Adipocyte (in vitro differentiated cells): ENCODE data around the gene RPS6KC1.
"Not testable (repeated sequence)": the region's sequence is repeated elsewhere in the genome, so short reads cannot be mapped to it uniquely, and the experiment has no call there.

Experiments used
- DNase-seq: peaks from one replicate; pipeline ENCODE4 v3.0.0-alpha.2; 2015; ENCODE audit warnings: low read depth
- H3K27me3 ChIP-seq: replicated peaks from 2 replicates; pipeline ENCODE4 v1.7.0; 2013; ENCODE audit warnings: mild to moderate bottlenecking, low read length, moderate library complexity; ENCODE audit not compliant: control insufficient read depth, insufficient read depth
- H3K36me3 ChIP-seq: 2 replicates; pipeline ENCODE4 v1.7.0; 2013; ENCODE audit warnings: low read length, mild to moderate bottlenecking, moderate library complexity; ENCODE audit not compliant: control insufficient read depth, insufficient read depth, severe bottlenecking
- H3K4me1 ChIP-seq: 2 replicates; pipeline ENCODE4 v1.7.0; 2013; ENCODE audit warnings: mild to moderate bottlenecking, low read length, moderate library complexity; ENCODE audit not compliant: control insufficient read depth, insufficient read depth
- H3K4me3 ChIP-seq: 2 replicates; pipeline ENCODE4 v1.7.0; 2013; ENCODE audit warnings: mild to moderate bottlenecking, low read length, moderate library complexity
- H3K9ac ChIP-seq: 2 replicates; pipeline ENCODE4 v1.7.0; 2013; ENCODE audit warnings: mild to moderate bottlenecking, low read length, moderate library complexity
- H3K9me3 ChIP-seq: 2 replicates; pipeline ENCODE4 v1.7.0; 2013; ENCODE audit warnings: mild to moderate bottlenecking, low read length, moderate library complexity; ENCODE audit not compliant: control insufficient read depth

The RPS6KC1 gene

DNA sequence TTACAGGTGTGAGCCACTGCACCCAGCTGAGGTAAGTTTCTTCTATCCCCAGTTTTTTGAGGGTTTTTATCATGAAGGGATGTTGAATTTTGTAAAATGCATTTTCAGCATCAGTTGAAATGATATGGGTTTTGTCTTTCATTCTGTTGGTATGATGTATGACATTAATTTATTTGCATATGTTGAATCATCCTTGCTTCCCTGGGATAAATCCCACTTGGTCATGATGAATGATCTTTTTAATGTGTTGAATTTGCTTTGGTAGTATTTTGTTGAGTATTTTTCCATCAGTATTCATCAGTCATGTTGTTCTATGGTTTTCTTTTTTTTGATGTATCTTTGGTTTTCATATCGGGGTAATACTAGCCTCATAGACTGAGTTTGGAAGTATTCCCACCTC is 141.0 kb downstream of the RPS6KC1 start:
- Histone ChIP-seq H3K27me3 (no peaks in the 10 kb centered on the region), H3K9ac (no peak overlapping the region), H3K36me3 (no peaks in the 10 kb centered on the region), H3K4me3 (no peak overlapping the region), H3K4me1 (no peaks in the 10 kb centered on the region), H3K9me3 (peaks cover 4% of the 10 kb centered on the region)
- no peak for DNase-seq

DNA sequence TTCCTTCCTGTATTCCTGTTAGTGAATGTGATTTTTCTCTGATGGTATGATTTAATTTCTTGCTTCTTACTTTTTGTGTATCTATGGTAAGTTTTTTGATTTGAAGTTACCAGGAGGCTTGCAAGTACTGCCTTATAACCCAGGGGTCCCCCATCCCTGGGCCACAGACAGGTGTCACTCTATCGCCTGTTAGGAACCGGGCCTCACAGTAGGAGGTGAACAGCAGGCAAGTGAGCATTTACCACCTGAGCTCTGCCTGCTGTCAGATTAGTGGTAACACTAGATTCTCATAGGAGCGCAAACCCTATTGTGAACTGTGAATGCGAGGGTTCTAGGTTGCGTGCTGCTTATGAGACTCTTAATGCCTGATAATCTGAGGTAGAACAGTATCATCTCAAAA is 143.3 kb downstream of the RPS6KC1 start:
- Histone ChIP-seq H3K4me1 (no peaks in the 10 kb centered on the region), H3K9me3 (peaks cover 19% of the 10 kb centered on the region), H3K4me3 (no peak overlapping the region), H3K9ac (no peak overlapping the region), H3K27me3 (no peaks in the 10 kb centered on the region), H3K36me3 (peaks cover 7% of the 10 kb centered on the region)
- no peak for DNase-seq

DNA sequence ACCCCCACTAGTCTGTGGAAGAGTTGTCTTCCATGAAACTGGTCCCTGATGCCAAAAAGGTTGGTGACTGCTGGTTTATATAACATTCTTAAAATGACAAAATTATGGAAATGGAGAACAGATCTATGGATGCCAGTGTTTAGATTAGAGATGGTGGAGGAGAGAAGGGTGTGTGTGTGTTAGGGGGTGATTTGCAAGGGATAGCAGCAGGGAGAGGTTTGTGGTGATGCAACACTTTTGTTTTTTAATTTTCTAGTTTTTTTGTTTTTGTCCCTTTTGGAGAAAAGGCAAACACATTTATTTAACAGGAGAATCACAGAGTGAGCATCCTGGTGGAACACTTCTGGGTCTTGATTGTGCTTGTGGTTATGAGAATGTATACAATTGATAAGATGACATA is 143.8 kb downstream of the RPS6KC1 start:
- Histone ChIP-seq H3K9me3 (peaks cover 19% of the 10 kb centered on the region), H3K9ac (no peak overlapping the region), H3K36me3 (peaks cover 12% of the 10 kb centered on the region), H3K4me1 (no peaks in the 10 kb centered on the region), H3K4me3 (no peak overlapping the region), H3K27me3 (no peaks in the 10 kb centered on the region)
- DNase-seq = no peak

DNA sequence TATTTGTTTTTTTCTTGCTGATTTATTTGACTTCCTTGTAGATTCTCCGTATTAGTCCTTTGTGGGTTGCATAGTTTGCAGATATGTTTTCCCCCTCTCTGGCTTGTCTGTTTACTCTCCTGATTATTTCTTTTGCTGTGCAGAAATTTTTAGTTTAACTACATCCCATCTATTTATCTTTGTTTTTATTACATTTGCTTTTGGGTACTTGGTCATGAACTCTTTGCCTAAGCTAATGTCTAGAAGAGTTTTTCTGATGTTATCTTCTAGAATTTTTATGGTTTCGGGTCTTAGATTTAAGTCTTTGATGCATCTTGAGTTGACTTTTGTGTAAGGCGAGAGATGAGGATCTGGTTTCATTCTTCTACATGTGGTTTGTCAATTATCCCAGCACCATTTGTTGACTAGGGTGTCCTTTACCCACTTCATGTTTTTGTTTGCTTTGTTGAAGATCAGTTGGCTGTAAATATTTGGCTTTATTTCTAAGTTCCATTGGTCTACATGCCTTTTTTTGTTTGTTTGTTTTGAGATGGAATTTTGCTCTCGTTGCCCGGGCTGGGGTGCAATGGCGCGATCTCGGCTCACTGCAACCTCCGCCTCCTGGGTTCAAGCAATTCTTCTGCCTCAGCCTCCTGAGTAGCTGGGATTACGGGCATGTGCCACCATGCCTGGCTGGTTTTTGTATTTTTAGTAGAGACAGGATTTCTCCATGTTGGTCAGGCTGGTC is 145.4 kb downstream of the RPS6KC1 start:
- Histone ChIP-seq H3K36me3 (peaks cover 12% of the 10 kb centered on the region), H3K9me3 (peaks cover 19% of the 10 kb centered on the region)
- H3K4me3 ChIP-seq, H3K9ac ChIP-seq, H3K4me1 ChIP-seq, H3K27me3 ChIP-seq, DNase-seq: not testable (repeated sequence)

DNA sequence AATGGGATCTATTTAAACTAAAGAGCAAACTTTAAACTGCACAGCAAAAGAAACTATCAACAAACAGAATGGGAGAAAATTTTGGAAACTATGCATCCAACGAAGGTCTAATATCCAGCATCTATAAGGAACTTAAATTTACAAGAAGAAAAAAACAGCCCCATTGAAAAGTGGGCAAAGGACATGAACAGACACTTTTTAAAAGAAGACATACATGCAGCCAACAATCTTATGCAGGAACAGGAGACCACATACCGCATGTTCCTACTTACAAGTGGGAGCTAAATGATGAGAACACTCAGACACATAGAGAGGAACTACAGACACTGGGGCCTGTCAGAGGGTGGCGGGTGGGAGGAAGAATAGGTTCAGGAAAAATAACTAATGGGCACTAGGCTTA is 149.6 kb downstream of the RPS6KC1 start:
- Histone ChIP-seq H3K9me3 (peaks cover 19% of the 10 kb centered on the region), H3K4me3 (no peak overlapping the region)

DNA sequence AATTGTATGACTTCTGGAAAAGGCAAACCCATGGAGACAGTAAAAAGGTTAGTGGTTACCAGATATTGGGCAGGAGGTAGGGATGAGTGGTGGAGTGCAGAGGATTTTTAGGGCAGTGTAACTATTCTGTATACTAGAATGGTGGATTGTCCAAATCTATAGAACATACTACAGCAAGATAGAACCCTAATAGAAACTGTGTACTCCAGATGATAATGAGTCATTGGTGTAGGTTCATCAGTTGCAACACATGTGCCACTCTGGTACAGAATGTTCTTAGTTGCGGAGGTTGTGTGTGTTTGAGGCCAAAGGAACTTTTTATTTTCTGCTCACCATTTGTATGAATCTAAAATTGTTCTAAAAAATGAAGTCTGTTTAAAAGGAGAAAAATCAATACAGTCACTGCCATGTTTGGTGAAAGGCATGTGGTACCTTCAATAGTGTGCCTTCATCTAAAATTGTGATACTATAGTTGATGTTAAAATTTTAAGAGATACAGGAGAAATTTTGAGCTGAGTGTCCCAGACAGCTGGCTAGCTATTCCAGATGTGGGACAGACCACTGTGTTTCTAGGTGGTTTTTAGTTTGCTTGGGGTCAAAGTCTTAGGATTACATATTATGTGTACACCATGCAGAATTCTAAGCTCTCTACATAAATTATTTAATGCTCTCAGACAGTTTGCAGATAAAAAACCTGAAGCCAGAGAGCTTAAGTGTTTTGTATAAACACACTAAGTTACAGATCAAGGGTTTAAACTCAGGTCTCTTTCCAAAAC is 150.5 kb downstream of the RPS6KC1 start:
- Histone ChIP-seq H3K27me3 (no peaks in the 10 kb centered on the region), H3K4me1 (peaks cover 19% of the 10 kb centered on the region), H3K36me3 (peaks cover 18% of the 10 kb centered on the region), H3K9ac (peak overlapping the region; percentile 75), H3K9me3 (peaks cover 19% of the 10 kb centered on the region), H3K4me3 (peak overlapping the region; percentile 46)
- peak; percentile 67 for DNase-seq

More for the DNA sequence above, 149.6 kb downstream of the RPS6KC1 start:
- DNase-seq = no peak
- Histone ChIP-seq H3K9ac (no peak overlapping the region), H3K36me3 (peaks cover 18% of the 10 kb centered on the region), H3K4me1 (peaks cover 19% of the 10 kb centered on the region), H3K27me3 (no peaks in the 10 kb centered on the region)

DNA sequence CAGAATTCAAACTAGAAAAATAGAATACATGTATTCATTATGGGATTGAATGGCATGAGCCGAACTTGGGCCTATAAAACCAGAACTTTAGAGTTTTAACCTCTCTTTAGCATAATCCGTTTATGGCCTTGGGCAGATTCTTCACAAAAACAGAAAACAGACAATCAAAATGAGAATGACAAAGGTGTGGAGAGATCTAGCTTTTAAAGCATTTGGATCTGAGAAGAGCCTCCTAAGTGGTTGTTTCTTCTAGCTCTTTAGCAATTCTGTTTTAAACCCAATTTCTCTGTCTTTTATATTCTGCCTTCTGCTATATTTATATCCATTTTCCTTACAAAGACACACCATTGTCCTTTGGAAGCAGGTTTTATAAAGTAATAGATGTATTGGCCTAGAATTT is 160.2 kb downstream of the RPS6KC1 start:
- Histone ChIP-seq H3K4me3 (no peak overlapping the region), H3K27me3 (no peaks in the 10 kb centered on the region), H3K9me3 (no peaks in the 10 kb centered on the region), H3K36me3 (no peaks in the 10 kb centered on the region), H3K9ac (no peak overlapping the region), H3K4me1 (no peaks in the 10 kb centered on the region)
- DNase-seq = no peak

DNA sequence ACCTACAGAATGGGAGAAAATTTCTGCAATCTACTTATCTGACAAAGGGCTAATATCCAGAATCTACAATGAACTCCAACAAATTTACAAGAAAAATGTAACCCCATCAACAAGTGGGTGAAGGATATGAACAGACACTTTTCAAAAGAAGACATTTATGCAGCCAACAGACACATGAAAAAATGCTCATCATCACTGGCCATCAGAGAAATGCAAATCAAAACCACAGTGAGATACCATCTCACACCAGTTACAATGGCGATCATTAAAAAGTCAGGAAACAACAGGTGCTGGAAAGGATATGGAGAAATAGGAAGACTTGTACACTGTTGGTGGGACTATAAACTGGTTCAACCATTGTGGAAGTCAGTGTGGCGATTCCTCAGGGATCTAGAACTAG is 168.0 kb downstream of the RPS6KC1 start:
- not testable (repeated sequence) for H3K36me3 ChIP-seq, H3K4me3 ChIP-seq, H3K4me1 ChIP-seq, H3K9ac ChIP-seq, H3K9me3 ChIP-seq, H3K27me3 ChIP-seq, DNase-seq

DNA sequence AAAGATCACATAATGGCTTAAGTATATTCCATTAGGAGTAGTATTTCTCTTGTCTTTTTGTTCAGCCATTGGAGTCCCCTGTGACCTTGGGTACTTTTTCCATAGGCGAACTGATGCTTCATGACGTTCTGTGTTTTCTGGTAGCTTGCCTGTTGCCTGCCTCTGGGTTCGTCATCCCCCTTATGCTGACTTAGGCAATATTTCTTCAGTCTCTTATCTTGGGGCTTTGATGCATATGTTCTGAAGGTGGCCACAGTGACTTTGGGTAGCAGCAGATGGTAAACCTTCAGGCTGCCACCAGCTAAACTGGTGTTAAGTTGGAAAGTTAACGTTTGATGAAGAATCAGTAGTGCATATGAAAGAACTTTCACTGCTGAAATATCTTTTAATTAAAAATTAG is 170.2 kb downstream of the RPS6KC1 start:
- no peaks in the 10 kb centered on the region for H3K27me3 ChIP-seq
- no peak overlapping the region for H3K9ac ChIP-seq
- H3K4me1 ChIP-seq = no peaks in the 10 kb centered on the region
- no peak overlapping the region for H3K4me3 ChIP-seq
- DNase-seq = no peak
- H3K36me3 ChIP-seq = no peaks in the 10 kb centered on the region
- H3K9me3 ChIP-seq = no peaks in the 10 kb centered on the region

DNA sequence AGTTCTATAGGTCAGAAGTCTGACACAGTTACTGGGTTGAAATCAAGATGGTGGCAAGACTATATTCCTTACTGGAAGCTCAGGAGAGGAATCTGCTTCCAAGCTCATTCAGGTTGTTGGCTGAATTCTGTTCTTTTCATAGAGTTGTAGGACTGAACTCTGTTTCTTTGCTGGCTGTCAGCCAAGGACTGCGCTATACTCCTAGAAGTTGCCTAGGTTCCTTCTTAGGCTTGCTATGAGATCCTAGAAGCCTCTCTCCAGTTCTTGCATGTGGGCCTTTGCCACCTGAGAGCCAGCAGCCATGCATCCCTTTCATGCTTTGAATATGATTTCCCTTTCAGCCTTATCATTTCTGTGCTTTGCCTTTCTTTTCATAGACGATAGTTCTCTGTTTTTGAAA is 176.4 kb downstream of the RPS6KC1 start:
- Histone ChIP-seq H3K9ac (no peak overlapping the region), H3K27me3 (no peaks in the 10 kb centered on the region), H3K9me3 (no peaks in the 10 kb centered on the region), H3K4me1 (peaks cover 9% of the 10 kb centered on the region), H3K4me3 (no peak overlapping the region), H3K36me3 (peaks cover 3% of the 10 kb centered on the region)
- no peak for DNase-seq

GRCh38 chr1:213231795-213232231 is 180.8 kb downstream of the RPS6KC1 start:
- peaks cover 9% of the 10 kb centered on the region for H3K4me1 ChIP-seq
- H3K4me3 ChIP-seq = no peak overlapping the region
- H3K9me3 ChIP-seq = no peaks in the 10 kb centered on the region
- DNase-seq = no peak
- peaks cover 6% of the 10 kb centered on the region for H3K36me3 ChIP-seq
- H3K9ac ChIP-seq = no peak overlapping the region
- H3K27me3 ChIP-seq = no peaks in the 10 kb centered on the region
